ENCODE measurements around the gene OVCA2. TPM values are rescaled to one million over a fixed set of nuclear protein-coding genes. Genes with fewer than 3 reads are reported as not detected.

Gene OVCA2
- total RNA-seq, 4 donors from 2014 or later, result 21.1 to 30.4 (median 26.2) TPM

GRCh38 chr17:2050300-2051060, 8.7 kb downstream of the OVCA2 start:
- no peak for TF ChIP-seq CTCF (IDR thresholded peaks at IDR 0.05)
- no peak for DNase-seq (ENCODE audit: low spot score)
- ATAC-seq (ENCODE audit: low FRiP score), result peak; percentile 25

DNA sequence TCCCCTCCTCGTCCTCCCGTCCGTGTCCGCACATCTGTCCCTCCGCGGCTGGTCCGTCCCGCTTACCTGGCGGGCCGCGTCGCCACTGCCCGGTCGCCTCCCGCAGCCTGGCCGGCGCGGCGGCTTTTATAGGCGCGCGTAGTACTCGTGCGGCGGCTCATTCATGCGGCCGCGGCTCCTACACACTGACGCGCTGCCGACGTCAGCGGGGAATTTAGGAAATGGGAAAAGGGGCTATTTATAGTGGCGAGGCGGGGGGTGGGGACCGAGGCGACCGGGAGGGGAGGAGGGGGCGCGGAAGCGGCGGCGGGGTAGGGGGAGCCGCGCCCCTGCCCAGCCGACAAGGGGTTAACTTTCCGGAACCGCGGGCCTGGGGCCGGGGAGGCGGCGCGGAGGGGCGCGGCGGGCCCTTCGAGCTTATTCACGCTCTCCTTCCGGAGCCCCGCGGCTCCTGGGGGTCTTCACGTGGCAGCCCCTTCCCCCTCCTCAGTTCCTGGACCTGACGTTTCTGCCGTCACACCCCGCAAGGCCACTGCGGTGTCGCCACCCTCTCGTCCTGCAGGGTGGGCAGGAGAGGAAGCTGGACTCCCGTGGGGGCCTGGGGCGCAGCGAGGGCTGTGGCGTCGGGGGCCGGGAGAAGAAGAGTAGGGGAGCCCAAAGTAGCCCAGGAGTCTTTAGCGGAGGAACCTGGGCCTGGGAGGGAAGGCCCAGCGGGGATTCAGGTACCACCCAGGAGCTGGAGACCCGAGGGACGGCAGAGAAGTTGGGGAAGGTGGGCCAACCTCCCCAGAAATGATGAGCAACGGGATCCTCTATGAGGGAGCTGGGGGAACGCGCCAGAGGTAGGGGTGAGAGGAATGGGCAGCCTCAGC, 9.5 kb downstream of the OVCA2 start:
- DNase-seq (ENCODE audit: low spot score) (no peak), ATAC-seq (ENCODE audit: low FRiP score) (no peak)
- TF ChIP-seq CTCF (IDR thresholded peaks at IDR 0.05), result no peak

GRCh38 chr17:2051933-2052559, 10.2 kb downstream of the OVCA2 start:
- ATAC-seq (ENCODE audit: low FRiP score) (no peak), DNase-seq (ENCODE audit: low spot score) (no peak)
- TF ChIP-seq CTCF (IDR thresholded peaks at IDR 0.05), result no peak

DNA sequence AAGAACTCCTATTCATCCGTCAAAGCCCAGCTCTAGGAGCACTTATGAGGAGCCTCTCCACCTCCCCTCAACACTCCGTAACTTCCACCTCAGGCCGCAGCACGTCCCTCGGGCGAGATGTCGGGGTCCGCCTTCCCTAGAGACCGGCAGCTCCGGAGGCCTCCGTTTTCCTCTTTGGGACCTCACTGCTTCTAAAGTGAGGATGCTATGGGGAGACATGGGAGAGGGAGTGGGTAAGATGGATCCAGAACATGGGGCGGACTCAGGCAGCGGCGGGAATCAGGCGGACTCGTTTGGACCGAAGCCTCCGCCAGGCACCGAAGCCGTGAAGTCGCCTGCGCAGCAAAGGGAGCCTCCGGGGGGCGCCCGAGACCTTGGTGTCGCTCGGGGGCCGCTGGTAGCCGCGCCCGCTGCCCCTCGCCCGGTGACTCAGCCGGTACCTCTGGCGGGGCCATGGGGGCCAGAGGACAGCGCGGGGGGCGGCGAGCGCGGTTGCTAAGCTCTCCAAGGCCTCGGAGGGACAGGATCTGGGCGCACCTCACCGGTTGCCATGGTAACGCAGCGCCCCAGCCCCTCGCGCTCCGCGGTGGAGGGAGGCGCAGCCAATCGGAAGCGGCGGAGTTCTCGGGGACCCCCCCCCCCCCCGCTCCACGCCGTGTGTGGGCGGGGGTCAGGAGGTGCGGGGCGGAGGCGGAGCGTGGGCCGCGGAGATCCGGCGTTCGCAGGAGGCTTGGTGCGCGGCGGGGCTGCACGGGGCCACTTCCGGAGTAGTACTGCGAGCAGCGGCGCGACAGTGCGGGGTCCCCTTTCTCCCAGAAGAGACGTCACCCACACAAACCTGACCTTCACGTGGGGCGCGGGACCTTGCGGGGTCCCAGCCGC, 11.8 kb downstream of the OVCA2 start:
- DNase-seq (ENCODE audit: low spot score) (no peak), ATAC-seq (ENCODE audit: low FRiP score) (peak; percentile 10)
- peak in 1 of 3 donors; percentile 41 for TF ChIP-seq CTCF (IDR thresholded peaks at IDR 0.05)

DNA sequence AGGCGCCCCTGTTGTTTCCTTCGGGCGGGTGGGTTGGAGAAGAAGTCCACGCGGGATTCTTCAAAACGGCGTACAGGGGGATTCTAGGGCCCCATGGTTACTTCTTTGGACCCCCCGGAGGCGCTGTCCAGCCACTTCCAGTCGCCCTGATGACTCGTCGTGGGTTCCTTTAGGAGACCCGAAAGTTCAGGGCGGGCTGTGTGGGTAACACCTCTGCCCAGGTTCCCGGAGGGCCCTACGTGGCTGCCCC, 12.4 kb downstream of the OVCA2 start:
- TF ChIP-seq CTCF (IDR thresholded peaks at IDR 0.05), result no peak
- DNase-seq (ENCODE audit: low spot score), result no peak
- no peak for ATAC-seq (ENCODE audit: low FRiP score)

GRCh38 chr17:2054512-2055291, 12.9 kb downstream of the OVCA2 start, which contains the start of gene HIC1:
TSS of gene HIC1 (plus strand) at chr17:2055103. CDS start at chr17:2056691, 1,588 bp downstream.
- peak in 2 of 3 donors; percentile 66 to 89 for TF ChIP-seq CTCF (IDR thresholded peaks at IDR 0.05)
- DNase-seq (ENCODE audit: low spot score) (no peak), ATAC-seq (ENCODE audit: low FRiP score) (peak; percentile 38)

Measured in omental fat pad (tissue), 4 donors.